Measurements from ENCODE around the gene ATP11A. TPM values are rescaled to one million over a fixed set of nuclear protein-coding genes. Genes with fewer than 3 reads are reported as not detected.

ATP11A gene
- total and polyA plus RNA-seq, 9 donors = 11.9 to 26.7 (median 21.3) TPM

GRCh38 chr13:112819111-112819510 lies 129.3 kb downstream of the ATP11A start:
- DNase-seq = no peak
- peaks cover 2% of the 10 kb centered on the region for H3K9me3 ChIP-seq (replicated peaks; ENCODE audit: control insufficient read depth, low read depth, low read length)
- H3K4me3 ChIP-seq (ENCODE audit: low read length) = no peak overlapping the region
- WGBS (ENCODE audit: insufficient coverage) = 97% methylated on average over 11 of the region's 13 CpGs
- H3K36me3 ChIP-seq (ENCODE audit: control insufficient read depth, insufficient read depth, low read length) = peaks cover 45% of the 10 kb centered on the region
- H3K4me1 ChIP-seq (ENCODE audit: control insufficient read depth, insufficient read depth, low read length) = no peaks in the 10 kb centered on the region
- H3K27me3 ChIP-seq (ENCODE audit: control insufficient read depth, insufficient read depth, low read length) = no peaks in the 10 kb centered on the region
- H3K27ac ChIP-seq (ENCODE audit: low read length) = no peak overlapping the region

GRCh38 chr13:112819816-112820215 lies 130.0 kb downstream of the ATP11A start:
- H3K27me3 ChIP-seq (ENCODE audit: control insufficient read depth, insufficient read depth, low read length) = no peaks in the 10 kb centered on the region
- H3K4me3 ChIP-seq (ENCODE audit: low read length) = no peak overlapping the region
- H3K4me1 ChIP-seq (ENCODE audit: control insufficient read depth, insufficient read depth, low read length) = no peaks in the 10 kb centered on the region
- WGBS (ENCODE audit: insufficient coverage) = 86% methylated on average over 27 of the region's 29 CpGs
- H3K9me3 ChIP-seq (replicated peaks; ENCODE audit: control insufficient read depth, low read depth, low read length) = peaks cover 2% of the 10 kb centered on the region
- no peak for DNase-seq
- peaks cover 48% of the 10 kb centered on the region for H3K36me3 ChIP-seq (ENCODE audit: control insufficient read depth, insufficient read depth, low read length)
- no peak overlapping the region for H3K27ac ChIP-seq (ENCODE audit: low read length)

GRCh38 chr13:112820318-112820717 lies 130.5 kb downstream of the ATP11A start:
- 94% methylated on average over 7 of the region's 11 CpGs for WGBS (ENCODE audit: insufficient coverage)
- DNase-seq = no peak

GRCh38 chr13:112821340-112822055 lies 131.7 kb downstream of the ATP11A start:
- H3K4me1 ChIP-seq (ENCODE audit: control insufficient read depth, insufficient read depth, low read length) = no peaks in the 10 kb centered on the region
- no peak for DNase-seq
- no CpG with 5 or more reads among the region's 19 CpGs for WGBS (ENCODE audit: insufficient coverage)
- peaks cover 53% of the 10 kb centered on the region for H3K36me3 ChIP-seq (ENCODE audit: control insufficient read depth, insufficient read depth, low read length)
- H3K4me3 ChIP-seq (ENCODE audit: low read length) = no peak overlapping the region
- H3K9me3 ChIP-seq (replicated peaks; ENCODE audit: control insufficient read depth, low read depth, low read length) = peaks cover 2% of the 10 kb centered on the region
- no peaks in the 10 kb centered on the region for H3K27me3 ChIP-seq (ENCODE audit: control insufficient read depth, insufficient read depth, low read length)
- no peak overlapping the region for H3K27ac ChIP-seq (ENCODE audit: low read length)

More at GRCh38 chr13:112820318-112820717, 130.5 kb downstream of the ATP11A start:
- Histone ChIP-seq H3K36me3 (ENCODE audit: control insufficient read depth, insufficient read depth, low read length) (peaks cover 49% of the 10 kb centered on the region), H3K27me3 (ENCODE audit: control insufficient read depth, insufficient read depth, low read length) (no peaks in the 10 kb centered on the region), H3K4me1 (ENCODE audit: control insufficient read depth, insufficient read depth, low read length) (no peaks in the 10 kb centered on the region), H3K9me3 (replicated peaks; ENCODE audit: control insufficient read depth, low read depth, low read length) (peaks cover 2% of the 10 kb centered on the region), H3K27ac (ENCODE audit: low read length) (no peak overlapping the region), H3K4me3 (ENCODE audit: low read length) (no peak overlapping the region)

- Histone ChIP-seq H3K4me1 (ENCODE audit: control insufficient read depth, insufficient read depth, low read length) (no peaks in the 10 kb centered on the region), H3K4me3 (ENCODE audit: low read length) (no peak overlapping the region), H3K27me3 (ENCODE audit: control insufficient read depth, insufficient read depth, low read length) (no peaks in the 10 kb centered on the region), H3K27ac (ENCODE audit: low read length) (no peak overlapping the region), H3K9me3 (replicated peaks; ENCODE audit: control insufficient read depth, low read depth, low read length) (no peaks in the 10 kb centered on the region), H3K36me3 (ENCODE audit: control insufficient read depth, insufficient read depth, low read length) (peaks cover 56% of the 10 kb centered on the region)
- 84% methylated on average over 11 of the region's 11 CpGs for WGBS (ENCODE audit: insufficient coverage)
- DNase-seq = no peak
These were observed 133.0 kb downstream of the ATP11A start for GRCh38 chr13:112822851-112823250.

- WGBS (ENCODE audit: insufficient coverage) = 92% methylated on average over 2 of the region's 10 CpGs
- Histone ChIP-seq H3K4me3 (ENCODE audit: low read length) (no peak overlapping the region), H3K9me3 (replicated peaks; ENCODE audit: control insufficient read depth, low read depth, low read length) (no peaks in the 10 kb centered on the region), H3K4me1 (ENCODE audit: control insufficient read depth, insufficient read depth, low read length) (no peaks in the 10 kb centered on the region), H3K36me3 (ENCODE audit: control insufficient read depth, insufficient read depth, low read length) (peaks cover 56% of the 10 kb centered on the region), H3K27ac (ENCODE audit: low read length) (no peak overlapping the region), H3K27me3 (ENCODE audit: control insufficient read depth, insufficient read depth, low read length) (no peaks in the 10 kb centered on the region)
- DNase-seq = no peak
These were observed 134.6 kb downstream of the ATP11A start for GRCh38 chr13:112824429-112824828.

GRCh38 chr13:112825071-112825470 lies 135.2 kb downstream of the ATP11A start:
- 87% methylated on average over 11 of the region's 11 CpGs for WGBS (ENCODE audit: insufficient coverage)
- Histone ChIP-seq H3K4me3 (ENCODE audit: low read length) (no peak overlapping the region), H3K27me3 (ENCODE audit: control insufficient read depth, insufficient read depth, low read length) (no peaks in the 10 kb centered on the region), H3K36me3 (ENCODE audit: control insufficient read depth, insufficient read depth, low read length) (peaks cover 50% of the 10 kb centered on the region), H3K27ac (ENCODE audit: low read length) (no peak overlapping the region), H3K9me3 (replicated peaks; ENCODE audit: control insufficient read depth, low read depth, low read length) (no peaks in the 10 kb centered on the region), H3K4me1 (ENCODE audit: control insufficient read depth, insufficient read depth, low read length) (no peaks in the 10 kb centered on the region)
- DNase-seq = no peak

- WGBS (ENCODE audit: insufficient coverage) = 89% methylated on average over 4 of the region's 6 CpGs
- Histone ChIP-seq H3K27ac (ENCODE audit: low read length) (no peak overlapping the region), H3K36me3 (ENCODE audit: control insufficient read depth, insufficient read depth, low read length) (peaks cover 47% of the 10 kb centered on the region), H3K4me1 (ENCODE audit: control insufficient read depth, insufficient read depth, low read length) (no peaks in the 10 kb centered on the region), H3K27me3 (ENCODE audit: control insufficient read depth, insufficient read depth, low read length) (no peaks in the 10 kb centered on the region), H3K4me3 (ENCODE audit: low read length) (no peak overlapping the region), H3K9me3 (replicated peaks; ENCODE audit: control insufficient read depth, low read depth, low read length) (no peaks in the 10 kb centered on the region)
- no peak for DNase-seq
These were observed 136.0 kb downstream of the ATP11A start for GRCh38 chr13:112825875-112826274.

GRCh38 chr13:112826565-112826964 lies 136.7 kb downstream of the ATP11A start:
- Histone ChIP-seq H3K36me3 (ENCODE audit: control insufficient read depth, insufficient read depth, low read length) (peaks cover 52% of the 10 kb centered on the region), H3K27me3 (ENCODE audit: control insufficient read depth, insufficient read depth, low read length) (no peaks in the 10 kb centered on the region), H3K9me3 (replicated peaks; ENCODE audit: control insufficient read depth, low read depth, low read length) (no peaks in the 10 kb centered on the region), H3K4me1 (ENCODE audit: control insufficient read depth, insufficient read depth, low read length) (no peaks in the 10 kb centered on the region), H3K4me3 (ENCODE audit: low read length) (no peak overlapping the region), H3K27ac (ENCODE audit: low read length) (no peak overlapping the region)
- WGBS (ENCODE audit: insufficient coverage) = 91% methylated on average over 10 of the region's 14 CpGs
- DNase-seq = no peak

GRCh38 chr13:112828082-112828699 lies 138.4 kb downstream of the ATP11A start:
- no peaks in the 10 kb centered on the region for H3K27me3 ChIP-seq (ENCODE audit: control insufficient read depth, insufficient read depth, low read length)
- no peak for DNase-seq
- H3K9me3 ChIP-seq (replicated peaks; ENCODE audit: control insufficient read depth, low read depth, low read length) = no peaks in the 10 kb centered on the region
- H3K4me1 ChIP-seq (ENCODE audit: control insufficient read depth, insufficient read depth, low read length) = no peaks in the 10 kb centered on the region
- no peak overlapping the region for H3K4me3 ChIP-seq (ENCODE audit: low read length)
- 93% methylated on average over 19 of the region's 19 CpGs for WGBS (ENCODE audit: insufficient coverage)
- H3K27ac ChIP-seq (ENCODE audit: low read length) = no peak overlapping the region
- peaks cover 63% of the 10 kb centered on the region for H3K36me3 ChIP-seq (ENCODE audit: control insufficient read depth, insufficient read depth, low read length)
